HG03354 (cell line): Measurements from ENCODE around the gene PRAMEF12.
"Not testable (repeated sequence)": the region's sequence is repeated elsewhere in the genome, so short reads cannot be mapped to it uniquely, and the experiment has no call there.

Experiments used
- ATAC-seq: cut with Tn5 transposase; IDR thresholded peaks from one replicate; pipeline ENCODE4 v1.9.1; 2021; ENCODE audit warnings: mild to moderate bottlenecking; ENCODE audit not compliant: unreplicated experiment, poor library complexity, severe bottlenecking

PRAMEF12 gene

DNA sequence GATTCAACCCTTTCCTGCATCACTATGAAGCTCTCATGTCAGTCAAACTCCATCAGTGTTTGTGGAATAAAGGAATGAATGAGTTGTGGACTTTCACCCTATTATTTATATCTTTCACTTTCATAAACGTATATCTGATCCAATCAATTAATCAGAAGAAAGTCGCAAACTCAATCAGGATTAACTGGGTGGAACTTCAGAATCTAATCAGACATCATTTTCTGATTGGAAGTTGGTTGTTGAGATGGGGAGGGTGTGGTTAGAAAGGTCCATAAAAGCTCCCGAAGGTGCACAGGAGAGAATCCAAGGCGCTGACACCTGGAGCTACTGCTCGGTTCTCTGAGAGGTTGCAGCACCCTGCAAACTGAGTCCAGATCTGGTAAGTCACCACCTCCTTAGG, at the start of gene PRAMEF12:
Gene PRAMEF12, plus strand, starts transcription at position 301 of the 400 bp plus-strand sequence. CDS start 1,130 bp downstream, outside the sequence.
- no peak for ATAC-seq

DNA sequence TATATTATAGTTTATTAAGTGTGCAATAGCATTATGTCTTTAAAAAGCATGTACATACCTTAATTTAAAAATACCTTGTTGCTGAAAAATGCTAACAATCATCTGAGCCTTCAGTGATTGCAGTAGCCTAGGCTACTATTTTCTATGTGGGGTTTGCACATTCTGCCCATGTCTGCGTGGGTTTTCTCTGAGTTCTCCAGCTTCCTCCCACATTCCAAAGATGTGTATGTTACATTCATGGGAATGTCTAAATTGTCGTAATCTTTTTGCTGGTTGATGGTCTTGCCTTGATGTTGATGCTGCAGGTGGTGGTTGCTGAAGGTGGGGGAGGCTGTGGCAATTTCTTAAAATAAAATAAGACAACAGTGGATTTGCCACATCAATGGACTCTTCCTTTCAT, 45.1 kb upstream of the PRAMEF12 start:
- ATAC-seq: no peak

DNA sequence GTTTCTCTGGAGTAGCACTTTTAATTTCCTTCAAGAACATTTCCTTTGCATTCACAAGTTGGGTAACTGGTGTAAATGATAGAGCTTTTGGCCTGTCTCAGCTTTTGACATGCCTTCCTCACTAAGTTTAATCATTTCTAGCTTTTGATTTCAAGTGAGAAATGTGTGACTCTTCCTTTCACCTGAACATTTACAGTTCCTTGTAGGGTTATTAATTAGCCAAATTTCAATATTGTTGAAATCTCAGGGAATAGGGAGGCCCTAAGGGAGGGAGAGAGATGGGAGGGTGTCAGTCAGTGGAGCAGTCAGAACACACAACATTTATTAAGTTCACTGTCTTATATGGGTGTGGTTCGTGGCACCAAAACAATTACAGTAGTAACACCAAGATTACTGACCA, 43.4 kb upstream of the PRAMEF12 start:
- no peak for ATAC-seq

DNA sequence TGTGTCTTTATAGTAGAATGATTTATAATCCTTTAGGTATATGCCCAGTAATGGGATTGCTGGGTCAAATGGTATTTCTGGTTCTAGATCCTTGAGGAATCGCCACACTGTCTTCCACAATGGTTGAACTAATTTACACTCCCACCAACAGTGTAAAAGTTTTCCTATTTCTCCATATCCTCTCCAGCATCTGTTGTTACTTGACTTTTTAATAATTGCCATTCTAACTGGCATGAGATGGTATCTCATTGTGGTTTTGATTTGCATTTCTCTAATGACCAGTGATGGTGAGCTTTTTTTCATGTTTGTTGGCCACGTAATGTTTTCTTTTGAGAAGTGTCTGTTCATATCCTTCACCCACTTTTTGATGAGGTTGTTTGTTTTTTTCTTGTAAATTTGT, 42.5 kb upstream of the PRAMEF12 start:
- not testable (repeated sequence) for ATAC-seq

DNA sequence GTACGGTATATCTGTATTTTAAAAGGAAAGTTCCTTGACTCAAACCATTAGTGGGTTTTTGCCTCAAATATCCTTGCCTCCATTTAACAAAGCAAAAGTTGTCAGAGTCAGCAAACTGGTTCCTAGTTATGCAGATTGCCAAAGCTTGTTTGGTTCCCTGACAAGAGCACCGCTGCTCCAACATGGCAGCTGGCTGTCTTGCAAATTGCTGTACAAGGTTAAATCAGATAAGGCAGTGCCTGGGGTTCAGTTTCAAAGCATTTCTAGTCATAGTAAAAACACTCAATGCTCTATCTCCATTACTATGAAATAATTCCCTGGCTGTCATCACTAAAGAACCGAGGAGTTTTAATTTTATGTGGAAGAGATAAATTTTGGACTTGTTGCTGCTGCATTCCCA, 38.9 kb upstream of the PRAMEF12 start:
- no peak for ATAC-seq

DNA sequence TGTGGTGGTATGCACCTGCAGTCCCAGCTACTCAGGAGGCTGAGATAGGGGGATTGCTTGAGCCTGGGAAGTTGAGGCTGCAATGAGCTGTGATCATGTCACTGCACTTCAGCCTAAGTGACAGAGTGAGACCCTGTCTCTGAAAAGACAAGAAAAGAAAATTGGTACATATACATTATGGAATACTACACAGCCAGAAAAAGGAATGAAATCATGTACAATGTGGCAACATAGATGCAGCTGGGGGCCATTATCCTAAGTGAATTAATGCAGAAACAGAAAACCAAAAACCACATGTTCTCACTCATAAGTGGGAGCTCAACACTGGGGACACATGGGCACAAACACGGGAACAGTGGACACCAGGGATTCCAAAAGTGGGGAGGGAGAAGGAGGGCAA, 34.6 kb upstream of the PRAMEF12 start:
- ATAC-seq: no peak

DNA sequence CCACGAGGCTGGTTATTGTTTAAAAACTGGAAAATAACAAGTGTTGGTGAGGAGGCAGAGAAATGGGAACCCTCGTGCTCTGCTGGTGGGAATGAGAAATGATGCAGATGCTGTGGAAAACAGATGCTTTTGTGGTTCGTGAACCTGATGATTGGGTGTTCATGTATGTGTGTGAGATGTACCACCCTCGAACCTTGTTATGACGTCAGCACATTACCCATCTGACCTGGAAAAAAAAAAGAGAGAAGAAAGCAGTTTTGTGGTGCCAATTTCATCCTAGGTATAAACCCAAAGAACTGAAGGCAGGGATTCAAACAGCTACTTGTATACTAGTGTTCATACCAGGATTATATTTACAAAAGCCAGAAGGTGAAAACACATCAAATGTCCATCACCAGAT, 33.9 kb upstream of the PRAMEF12 start:
- ATAC-seq: no peak

DNA sequence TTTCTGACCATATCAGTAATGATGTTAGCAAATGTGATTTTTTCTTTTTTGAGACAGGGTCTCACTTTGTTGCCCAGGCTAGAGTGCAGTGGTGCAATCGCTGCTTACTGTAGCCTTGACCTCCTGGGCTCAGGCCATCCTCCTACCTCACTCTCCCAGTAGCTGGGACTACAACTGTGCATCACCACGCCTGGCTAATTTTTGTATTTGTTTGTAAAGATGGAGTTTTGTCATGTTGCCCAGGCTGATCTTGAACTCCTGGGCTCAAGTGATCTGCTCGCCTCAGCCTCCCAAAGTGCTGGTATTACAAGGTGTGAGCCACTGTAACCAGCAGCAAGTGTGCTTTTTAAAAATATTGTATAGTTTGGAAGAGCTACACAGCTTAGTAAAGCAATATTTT, 31.6 kb upstream of the PRAMEF12 start:
- no peak for ATAC-seq

DNA sequence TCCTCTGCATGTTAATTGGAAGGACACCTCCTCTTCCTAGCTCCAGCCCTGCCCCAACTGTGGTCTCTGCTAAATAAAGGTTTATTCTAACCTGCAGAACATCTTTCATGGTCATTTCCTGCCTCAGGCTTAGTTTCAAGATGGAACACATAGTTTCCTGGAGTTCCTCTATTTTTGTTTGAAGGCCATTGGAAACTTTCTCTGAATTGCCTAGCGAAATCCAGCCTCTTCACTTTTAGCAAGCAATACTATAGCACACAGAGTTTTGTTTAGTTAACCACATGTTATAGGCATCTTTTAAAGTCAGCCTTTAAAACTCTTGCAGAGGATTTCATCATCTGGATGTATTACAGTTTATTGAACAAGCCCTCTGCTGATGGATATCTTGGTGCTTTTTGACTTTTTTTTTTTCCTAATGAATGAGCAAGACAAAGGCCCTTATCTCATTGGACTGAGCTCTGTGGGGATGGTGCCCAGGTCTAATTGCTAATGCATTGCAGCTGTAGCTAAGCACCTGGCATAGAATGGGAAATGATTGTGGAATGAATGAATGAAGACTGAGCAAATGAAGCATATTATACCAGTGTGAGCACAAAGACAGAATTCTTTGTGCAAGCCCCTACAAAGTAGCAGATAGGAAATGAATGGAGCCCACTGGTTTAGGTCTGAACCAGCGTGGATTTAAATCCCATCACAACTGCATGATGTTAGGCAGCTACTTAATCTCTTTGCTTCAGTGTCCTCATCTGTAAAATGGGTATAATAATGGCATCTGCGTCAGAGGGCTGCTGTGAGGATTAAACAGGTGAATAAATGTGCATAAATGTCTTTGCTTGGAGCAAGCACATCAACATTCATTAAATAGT, 28.2 kb upstream of the PRAMEF12 start:
- ATAC-seq: no peak

DNA sequence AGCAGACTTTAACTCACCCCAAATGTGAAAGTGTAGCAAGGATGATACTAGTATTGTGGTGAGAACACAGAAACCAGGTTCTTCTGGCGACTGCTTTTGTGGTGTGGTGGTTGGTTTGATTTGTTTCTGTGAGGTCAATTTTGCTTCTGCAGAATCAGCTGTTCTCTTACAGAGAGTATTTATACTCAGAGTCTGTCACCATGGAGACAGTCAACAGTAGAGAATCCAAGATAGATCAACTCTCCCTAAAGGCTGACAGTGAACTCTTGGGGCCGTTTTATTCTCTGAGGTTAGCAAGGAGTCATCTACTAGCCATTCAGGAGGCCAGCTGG, 27.6 kb upstream of the PRAMEF12 start, which contains the start of gene CFAP107:
Gene CFAP107, plus strand, starts transcription at position 209 of the 332 bp plus-strand sequence. CDS start 231 bp downstream, outside the sequence.
- no peak for ATAC-seq

DNA sequence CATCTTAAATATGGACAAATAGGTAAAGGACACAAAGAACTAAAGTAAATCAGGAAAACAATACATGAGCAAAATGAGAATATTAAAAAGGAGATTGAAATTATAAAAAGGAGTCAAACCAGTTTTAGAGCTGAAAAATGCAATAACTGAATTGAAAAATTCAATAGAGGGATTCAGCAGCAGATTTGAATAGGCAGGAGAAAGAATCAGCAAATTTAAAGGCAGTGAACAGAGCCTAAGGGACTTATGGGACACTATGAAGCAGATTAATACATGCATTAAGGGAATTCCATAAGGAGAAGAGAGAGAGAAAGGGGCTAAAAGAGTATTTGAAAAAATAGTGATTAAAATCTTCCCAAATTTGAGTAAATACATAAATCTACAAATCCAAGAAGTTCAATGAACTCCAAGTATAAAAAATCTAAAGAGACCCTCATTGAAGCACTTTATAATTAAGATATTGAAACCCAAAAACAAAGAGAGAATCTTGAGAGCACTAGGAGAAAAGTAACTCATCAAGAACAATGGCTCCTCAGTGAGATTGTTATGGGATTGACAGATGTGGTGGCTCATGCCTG, 24.7 kb upstream of the PRAMEF12 start:
- no peak for ATAC-seq

DNA sequence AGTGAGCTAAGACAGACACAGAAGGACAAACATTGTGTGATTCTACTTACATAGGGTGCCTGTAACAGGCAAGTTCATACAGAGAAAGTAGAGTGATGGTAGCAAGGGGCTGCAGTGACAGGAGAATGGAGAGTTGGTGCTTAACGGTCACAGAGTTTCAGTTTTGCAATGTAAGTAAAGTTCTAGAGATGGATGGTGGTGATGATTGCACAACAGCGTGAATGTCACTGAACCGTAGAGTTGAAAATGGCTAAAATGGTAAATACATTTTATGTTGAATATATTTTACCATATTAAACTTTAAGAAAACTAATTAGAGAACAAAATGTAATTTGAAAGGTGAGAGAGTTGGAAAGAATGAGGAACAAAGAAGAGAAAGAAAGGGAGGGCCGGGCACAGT, 18.8 kb upstream of the PRAMEF12 start:
- no peak for ATAC-seq

DNA sequence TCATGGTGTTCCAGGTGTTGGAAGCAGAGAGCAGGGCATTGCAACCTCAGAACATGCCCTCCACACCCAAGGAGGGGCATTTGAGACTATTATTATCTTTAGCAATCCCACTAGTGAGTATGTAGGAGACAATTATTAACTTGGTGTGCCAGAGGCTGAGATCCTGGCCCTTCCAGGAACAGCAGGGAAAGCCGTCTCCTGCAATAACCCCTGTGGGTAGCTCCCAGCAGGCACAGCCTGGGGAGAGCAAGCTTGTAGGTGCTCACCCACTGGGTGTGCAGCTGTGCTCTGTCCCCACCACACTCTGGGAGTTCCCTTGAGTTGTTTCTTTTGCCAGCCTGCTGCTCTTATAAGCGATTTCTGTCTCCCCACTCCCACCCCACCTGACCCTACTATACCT, 17.3 kb upstream of the PRAMEF12 start:
- ATAC-seq: no peak

DNA sequence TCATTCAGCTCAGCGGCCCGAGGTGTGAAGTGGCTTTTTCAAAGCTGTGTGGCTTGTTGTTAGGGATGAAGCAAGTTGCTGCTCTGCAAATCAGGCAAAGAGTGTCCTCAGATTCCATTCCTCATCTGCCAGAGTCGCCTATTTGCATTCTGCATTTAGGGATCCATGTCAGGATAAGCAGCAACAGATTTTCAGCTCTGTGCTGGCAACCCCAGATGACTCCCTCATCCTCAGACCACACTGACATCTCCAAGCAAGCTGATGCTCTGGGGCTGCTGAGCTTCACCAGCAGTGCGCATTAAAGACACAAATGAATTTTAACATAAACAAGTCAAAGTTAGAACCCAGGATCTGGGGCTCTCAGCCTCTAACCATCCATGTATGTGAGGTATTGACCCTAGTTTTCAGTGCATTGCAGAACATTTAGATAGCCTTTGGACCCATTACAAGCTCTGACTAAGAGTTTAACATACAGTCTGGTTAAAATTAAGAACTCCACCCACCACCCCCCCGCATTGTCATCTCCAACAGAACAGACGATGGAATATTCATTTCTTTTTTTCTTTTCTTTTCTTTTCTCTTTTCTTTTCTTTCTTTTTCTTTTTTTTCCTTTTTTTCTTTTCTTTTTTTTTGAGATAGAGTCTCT, 16.6 kb upstream of the PRAMEF12 start:
- no peak for ATAC-seq

DNA sequence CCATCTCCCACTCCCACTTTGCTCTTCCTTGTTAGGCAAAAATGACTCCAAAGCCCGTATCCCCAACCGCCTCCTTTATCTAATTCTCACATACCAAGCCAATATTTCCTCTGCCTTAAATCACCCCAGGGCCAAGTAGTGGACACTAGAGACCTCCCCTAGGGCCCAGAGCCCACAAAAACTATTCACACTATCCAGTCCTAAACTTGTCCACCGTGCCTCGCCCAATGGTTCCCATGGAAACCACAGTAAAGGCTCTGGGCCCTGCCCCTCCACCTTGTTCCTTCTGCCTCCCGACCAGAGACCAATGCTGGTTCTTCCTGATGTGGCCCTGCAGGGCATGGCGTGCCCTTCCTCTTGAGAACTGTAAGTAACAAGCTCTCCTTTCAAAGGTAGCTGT, 15.7 kb upstream of the PRAMEF12 start:
- ATAC-seq: no peak

DNA sequence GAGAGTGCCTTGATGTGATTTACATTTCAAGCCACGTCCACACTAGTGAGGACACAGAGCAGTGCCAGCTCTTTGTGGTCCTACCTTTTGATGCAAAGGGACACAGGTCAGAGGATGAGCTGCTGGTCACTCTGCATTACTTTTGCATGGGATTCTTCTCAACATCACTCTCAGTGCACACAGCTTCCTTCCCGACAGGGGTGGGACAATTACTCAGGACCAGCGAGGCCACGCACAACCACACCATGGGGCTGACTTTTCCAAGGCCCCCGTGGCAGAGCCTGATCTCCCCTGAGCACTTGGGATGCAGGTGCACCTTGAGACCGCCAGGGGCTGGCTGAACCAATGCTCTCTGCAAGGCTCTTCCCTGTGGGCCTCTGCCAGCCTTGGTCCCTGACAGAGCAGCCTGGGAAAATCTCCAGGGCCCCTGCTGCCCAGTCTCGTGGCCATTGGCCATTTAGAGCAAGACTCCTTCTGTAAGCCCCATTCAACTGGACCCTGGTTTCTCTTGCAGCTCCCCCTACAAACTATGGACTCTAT, 13.2 kb upstream of the PRAMEF12 start:
- ATAC-seq: no peak

DNA sequence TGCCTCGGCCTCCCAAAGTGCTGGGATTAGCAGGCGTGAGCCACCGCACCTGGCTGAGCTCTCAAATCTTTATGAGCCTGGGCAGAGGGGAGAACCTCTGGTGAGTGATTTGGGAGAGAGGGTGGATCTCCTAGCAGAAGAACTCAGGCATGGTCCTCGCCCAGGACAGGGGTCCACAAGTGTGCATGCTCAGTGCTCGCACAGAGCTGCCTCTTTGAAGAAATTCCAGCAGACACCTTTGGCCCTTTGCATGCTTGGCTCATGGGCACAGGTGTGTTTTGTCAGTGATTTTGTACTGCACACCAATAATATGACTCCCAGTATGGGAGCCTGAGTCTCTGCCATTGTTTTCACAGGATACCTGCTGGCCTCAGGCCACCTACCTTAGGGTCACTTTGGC, 11.8 kb upstream of the PRAMEF12 start:
- no peak for ATAC-seq

DNA sequence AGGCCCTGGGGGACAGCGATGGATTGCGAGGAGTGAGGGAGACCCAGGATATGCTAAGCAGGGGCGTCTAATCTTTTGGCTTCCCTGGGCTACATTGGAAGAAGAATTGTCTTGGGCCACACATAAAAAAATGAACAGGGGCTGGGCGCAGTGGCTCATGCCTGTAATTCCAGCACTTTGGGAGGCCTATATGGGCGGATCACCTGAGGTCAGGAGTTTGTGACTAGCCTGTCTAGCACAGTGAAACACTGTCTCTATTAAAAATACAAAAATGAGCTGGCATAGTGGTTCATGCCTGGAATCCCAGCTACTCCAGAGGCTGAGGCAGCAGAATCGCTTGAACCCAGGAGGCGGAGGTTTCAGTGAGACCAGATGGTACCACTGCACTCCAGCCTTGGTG, 10.8 kb upstream of the PRAMEF12 start:
- ATAC-seq: no peak

DNA sequence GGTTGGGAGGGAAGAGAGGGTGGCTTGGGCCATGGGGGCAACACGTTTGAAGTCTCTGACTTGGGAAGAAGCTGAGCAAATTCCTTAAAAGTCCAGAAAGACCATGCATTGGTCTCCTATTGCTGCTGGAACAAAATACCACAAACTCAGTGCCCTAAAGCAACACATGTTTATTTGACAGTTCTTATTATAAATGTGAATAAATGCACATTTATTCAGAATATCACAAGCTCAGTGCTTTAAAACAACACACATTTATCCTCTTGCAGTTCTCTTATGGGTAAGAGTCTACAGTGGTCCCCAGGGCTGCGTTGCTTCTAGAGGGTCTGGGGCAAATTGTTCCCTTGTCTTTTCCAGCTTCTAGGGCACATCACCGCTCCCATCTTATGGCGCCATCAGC, 10.1 kb upstream of the PRAMEF12 start:
- ATAC-seq: no peak

DNA sequence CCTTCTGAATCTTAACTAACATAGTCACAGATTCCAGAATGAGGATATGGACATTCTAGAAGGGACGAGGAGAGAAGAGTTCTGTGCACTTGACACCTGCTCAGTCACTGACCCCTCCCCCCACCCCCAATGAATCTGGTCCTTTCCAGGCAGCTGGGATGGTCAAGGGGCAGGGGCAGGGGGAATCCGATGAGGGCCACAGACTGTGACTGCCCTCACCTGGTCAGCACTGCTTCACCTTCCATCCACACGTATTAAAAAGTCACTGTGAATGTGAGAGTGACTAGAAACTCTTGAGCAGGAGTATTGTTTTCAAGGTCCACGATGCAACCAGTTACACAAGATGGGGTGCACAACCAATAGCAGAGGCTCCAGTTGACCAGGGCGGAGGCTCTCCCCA, 9.5 kb upstream of the PRAMEF12 start:
- ATAC-seq: no peak

DNA sequence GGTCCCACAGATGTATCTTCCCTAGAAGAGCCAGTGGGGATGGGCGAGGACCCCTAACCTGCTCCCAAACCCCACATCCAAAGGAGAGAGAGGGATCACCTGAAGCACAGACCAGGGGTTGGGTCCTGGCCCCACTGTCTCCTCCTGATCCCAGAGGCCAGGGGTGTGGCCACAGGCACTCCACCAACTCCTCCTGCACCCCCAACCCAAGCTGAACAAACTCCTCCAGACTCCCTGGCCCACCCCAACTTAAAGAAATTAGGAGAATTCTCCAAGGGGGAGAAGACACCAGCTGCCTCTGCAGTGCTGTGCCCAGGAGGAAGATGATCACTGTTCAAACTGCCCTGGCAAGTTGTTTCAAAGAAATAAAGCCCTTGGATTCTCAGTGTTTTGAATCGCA, 4.5 kb upstream of the PRAMEF12 start:
- no peak for ATAC-seq
